NT2/D1 (cell line): Measurements from ENCODE around the gene CDH16.

Experiments used
- SUZ12 ChIP-seq: IDR thresholded peaks from 2 replicates; pipeline ENCODE4 v1.6.1; 2011; ENCODE audit not compliant: insufficient read length, insufficient read depth; ENCODE audit errors: extremely low read depth
- YY1 ChIP-seq: IDR thresholded peaks from 2 replicates; pipeline ENCODE4 v1.6.1; 2011; ENCODE audit not compliant: insufficient read length, insufficient read depth

GRCh38 chr16:66904846-66905632 is 13.6 kb downstream of the CDH16 start:
- TF ChIP-seq SUZ12 (no peak), YY1 (no peak)
